Endothelial cell of umbilical vein (primary cell): Measurements from ENCODE around the gene HSD3B1. TPM values are rescaled to one million over a fixed set of nuclear protein-coding genes. Genes with fewer than 3 reads are reported as not detected.

Experiments
- BruUV-seq: library from RNA; stranded (reverse); fragments of 400-500 nt; replicated peaks from 2 replicates; lab custom pipeline; 2021; lab: Mats Ljungman, UMichigan
- CTCF ChIA-PET: fragments of 300-600, 350-600 bp; sonication (Branson Sonifier 250); formaldehyde crosslinking; loops from one replicate; lab custom pipeline; 2021; ENCODE audit warnings: antibody characterized with exemption, inconsistent platforms; lab: Charles Lee
- POLR2A ChIA-PET: fragments of 300-600, 350-600 bp; sonication (Branson Sonifier 250); formaldehyde crosslinking; loops from one replicate; lab custom pipeline; 2021; ENCODE audit warnings: antibody characterized with exemption, inconsistent platforms; lab: Charles Lee
- DNase-seq: peaks from one replicate; pipeline ENCODE4 v3.0.0-alpha.2; 2011; ENCODE audit warnings: low read depth, low spot score
- FAIRE-seq: peaks from 2 replicates; lab custom pipeline; 2011; peaks lifted over from hg19 to GRCh38; lab: Jason Lieb, UNC
- H2AFZ ChIP-seq: 2 replicates; pipeline ENCODE4 v1.6.0; 2012; ENCODE audit warnings: low read depth, low read length, control low read depth, inconsistent platforms
- H3K27ac ChIP-seq: 2 replicates; pipeline ENCODE4 v1.5.1; 2011; ENCODE audit warnings: low read depth, mild to moderate bottlenecking, control low read depth, low read length, moderate library complexity; ENCODE audit not compliant: insufficient read depth
- H3K27me3 ChIP-seq, 2 experiments: 2 replicates each; pipeline versions ENCODE4 v1.6.0 to v1.6.1; 2011; ENCODE audit warnings: low read length in 2 of 2, mixed read lengths in 1 of 2; ENCODE audit not compliant: control insufficient read depth in 2 of 2, insufficient read depth in 2 of 2
- H3K36me3 ChIP-seq, 2 experiments: 2 replicates in 1 of 2; 3 replicates in 1 of 2; pipeline ENCODE4 v1.5.1; 2011; ENCODE audit warnings: low read length in 2 of 2, mild to moderate bottlenecking in 1 of 2, moderate library complexity in 1 of 2; ENCODE audit not compliant: control insufficient read depth in 2 of 2, insufficient read depth in 2 of 2; ENCODE audit errors: extremely low read depth in 1 of 2
- H3K4me1 ChIP-seq: 3 replicates; pipeline ENCODE4 v1.5.1; 2011; ENCODE audit warnings: mild to moderate bottlenecking, low read length; ENCODE audit not compliant: control insufficient read depth, insufficient read depth; ENCODE audit errors: extremely low read depth
- H3K4me2 ChIP-seq: 2 replicates; pipeline ENCODE4 v1.6.1; 2011; ENCODE audit warnings: low read length, control low read depth, mixed read lengths; ENCODE audit not compliant: insufficient read depth
- H3K4me3 ChIP-seq, 3 experiments: fragments of 200-600 bp in 1 of 3; sonication (generic), shearing (Covaris generic) in 1 of 3; replicated peaks in 1 of 3; 2 replicates each; pipeline ENCODE4 v1.5.1; 2011 to 2016; ENCODE audit warnings: control low read depth in 3 of 3, low read length in 3 of 3, mild to moderate bottlenecking in 2 of 3, inconsistent platforms in 1 of 3, low read depth in 1 of 3, moderate library complexity in 1 of 3; ENCODE audit not compliant: insufficient read depth in 1 of 3
- H3K79me2 ChIP-seq: 2 replicates; pipeline ENCODE4 v1.6.0; 2012; ENCODE audit warnings: low read length, inconsistent platforms; ENCODE audit not compliant: control insufficient read depth, insufficient read depth
- H3K9ac ChIP-seq: replicated peaks from 2 replicates; pipeline ENCODE3; 2011; ENCODE audit warnings: low read length, control low read depth; ENCODE audit not compliant: insufficient read depth; ENCODE audit errors: extremely low read depth
- H3K9me1 ChIP-seq: replicated peaks from 3 replicates; pipeline ENCODE4 v1.6.0; 2011; ENCODE audit warnings: mild to moderate bottlenecking, low read length; ENCODE audit not compliant: control insufficient read depth, insufficient read depth; ENCODE audit errors: extremely low read depth
- H3K9me3 ChIP-seq: replicated peaks from 2 replicates; pipeline ENCODE4 v1.5.1; 2012; ENCODE audit warnings: low read length, inconsistent platforms; ENCODE audit not compliant: control insufficient read depth, insufficient read depth
- H4K20me1 ChIP-seq: replicated peaks from 2 replicates; pipeline ENCODE3; 2011; ENCODE audit warnings: mild to moderate bottlenecking, low read length; ENCODE audit not compliant: control insufficient read depth, insufficient read depth; ENCODE audit errors: extremely low read depth
- EZH2 ChIP-seq: IDR thresholded peaks from 2 replicates; pipeline ENCODE4 v1.6.1; 2012; ENCODE audit warnings: borderline replicate concordance, low read depth, mild to moderate bottlenecking, moderate library complexity, low read length, inconsistent platforms; ENCODE audit not compliant: severe bottlenecking
- FOS ChIP-seq: IDR thresholded peaks from 2 replicates; pipeline ENCODE4 v1.6.1; 2011; ENCODE audit warnings: mild to moderate bottlenecking, low read length, moderate library complexity, borderline replicate concordance; ENCODE audit not compliant: insufficient read depth
- GATA2 ChIP-seq: IDR thresholded peaks from 2 replicates; pipeline ENCODE4 v1.7.0; 2011; ENCODE audit warnings: low read depth, mild to moderate bottlenecking, moderate library complexity, mixed read lengths, low read length; ENCODE audit not compliant: insufficient read length, insufficient read depth
- JUN ChIP-seq: IDR thresholded peaks from 2 replicates; pipeline ENCODE4 v1.6.1; 2011; ENCODE audit warnings: borderline replicate concordance, low read depth; ENCODE audit not compliant: insufficient read length, insufficient read depth
- MYC ChIP-seq: IDR thresholded peaks from one replicate; pipeline ENCODE4 v1.6.1; 2011; ENCODE audit warnings: mild to moderate bottlenecking, low read depth, low read length
- POLR2A ChIP-seq: IDR thresholded peaks from 2 replicates; pipeline ENCODE4 v1.6.1; 2012; ENCODE audit warnings: low read depth, mild to moderate bottlenecking, control low read depth, low read length
- POLR2AphosphoS5 ChIP-seq: IDR thresholded peaks from 2 replicates; pipeline ENCODE4 v1.6.1; 2012; ENCODE audit warnings: low read depth, mild to moderate bottlenecking, control low read depth, low read length, moderate library complexity; ENCODE audit not compliant: insufficient read depth
- dilution Hi-C: fragments of 300-500 bp; cut with MboI; formaldehyde crosslinking; loops from one replicate; pipeline ENCODE4 v1.15.0; 2019; ENCODE audit warnings: low sequenced_read_pairs; ENCODE audit not compliant: extremely low pct_ligation_motif_present
- intact Hi-C: fragments of 100-400 bp; cut with micrococcal nuclease; formaldehyde crosslinking; loops from one replicate; pipeline ENCODE4 v1.10.0; 2022
- polyA plus RNA-seq, 4 experiments: library from polyadenylated mRNA; depleted of rRNA in 3 of 4; stranded (reverse) in 3 of 4; unstranded in 1 of 4; fragments of >200 nt; gene quantifications; 2 replicates each; pipeline versions ENCODE4 v1.2.1 to v1.2.3, GENCODE V29; 2011 to 2012; ENCODE audit warnings: missing spikeins in 1 of 4
- total RNA-seq: library from RNA; stranded (reverse); gene quantifications from 2 replicates; pipeline ENCODE4 v1.2.3, GENCODE V29; 2021
- TF ChIP-seq, protein P1 (sequence below): IDR thresholded peaks from 2 replicates; pipeline ENCODE4 v1.6.1; 2011; ENCODE audit not compliant: insufficient read depth, insufficient read length
- TF ChIP-seq, protein P2 (sequence below), 2 donors: IDR thresholded peaks; 1 replicate in 1 of 2; 2 replicates in 1 of 2; pipeline ENCODE4 v1.5.1; 2011; ENCODE audit warnings: low read length in 2 of 2, mild to moderate bottlenecking in 2 of 2, moderate library complexity in 2 of 2, control low read depth in 1 of 2, inconsistent platforms in 1 of 2, low read depth in 1 of 2; ENCODE audit not compliant: insufficient read depth in 1 of 2; ENCODE audit errors: extremely low read depth in 1 of 2

HSD3B1 gene
- total and polyA plus RNA-seq, 2 donors (not counting 3 experiments of a cell fraction or from before 2014, with no cell fraction given): not detected

DNA sequence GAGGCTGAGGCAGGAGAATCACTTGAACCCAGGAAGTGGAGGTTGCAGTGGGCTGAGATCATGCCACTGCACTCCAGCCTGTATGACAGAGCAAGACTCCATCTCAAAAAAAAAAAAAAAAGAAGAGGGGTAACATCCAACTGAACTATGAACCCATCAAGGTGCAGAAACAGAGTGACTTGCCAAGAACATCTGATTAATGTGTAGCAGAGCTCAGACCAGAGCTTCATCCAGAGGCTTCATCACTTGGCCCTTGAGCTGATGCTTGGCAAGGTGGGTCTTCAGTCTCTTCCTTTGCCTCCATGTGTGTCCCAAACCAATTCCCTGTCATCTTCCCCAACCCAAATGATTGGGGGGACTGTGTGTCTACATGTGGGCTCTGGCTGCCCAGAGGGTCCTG lies 32.6 kb downstream of the HSD3B1 start:
- dilution Hi-C loops: no loop called here
- H3K9ac ChIP-seq: no peak overlapping the region
- no peaks in the 10 kb centered on the region for H3K36me3 ChIP-seq
- intact Hi-C loops: loop anchor here (5.0 kb wide), 1 partner anchor 262 kb away; no protein-coding TSS in a partner anchor
- no peak overlapping the region for H2AFZ ChIP-seq
- peaks cover 0 to 3% of the 10 kb centered on the region in 2 experiments for H3K27me3 ChIP-seq
- no peaks in the 10 kb centered on the region for H3K4me1 ChIP-seq
- POLR2A ChIA-PET: no interaction called here
- TF ChIP-seq JUN: no peak
- TF ChIP-seq MYC: no peak
- TF ChIP-seq, protein P1, sequence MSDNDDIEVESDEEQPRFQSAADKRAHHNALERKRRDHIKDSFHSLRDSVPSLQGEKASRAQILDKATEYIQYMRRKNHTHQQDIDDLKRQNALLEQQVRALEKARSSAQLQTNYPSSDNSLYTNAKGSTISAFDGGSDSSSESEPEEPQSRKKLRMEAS: no peak
- TF ChIP-seq, protein P2, sequence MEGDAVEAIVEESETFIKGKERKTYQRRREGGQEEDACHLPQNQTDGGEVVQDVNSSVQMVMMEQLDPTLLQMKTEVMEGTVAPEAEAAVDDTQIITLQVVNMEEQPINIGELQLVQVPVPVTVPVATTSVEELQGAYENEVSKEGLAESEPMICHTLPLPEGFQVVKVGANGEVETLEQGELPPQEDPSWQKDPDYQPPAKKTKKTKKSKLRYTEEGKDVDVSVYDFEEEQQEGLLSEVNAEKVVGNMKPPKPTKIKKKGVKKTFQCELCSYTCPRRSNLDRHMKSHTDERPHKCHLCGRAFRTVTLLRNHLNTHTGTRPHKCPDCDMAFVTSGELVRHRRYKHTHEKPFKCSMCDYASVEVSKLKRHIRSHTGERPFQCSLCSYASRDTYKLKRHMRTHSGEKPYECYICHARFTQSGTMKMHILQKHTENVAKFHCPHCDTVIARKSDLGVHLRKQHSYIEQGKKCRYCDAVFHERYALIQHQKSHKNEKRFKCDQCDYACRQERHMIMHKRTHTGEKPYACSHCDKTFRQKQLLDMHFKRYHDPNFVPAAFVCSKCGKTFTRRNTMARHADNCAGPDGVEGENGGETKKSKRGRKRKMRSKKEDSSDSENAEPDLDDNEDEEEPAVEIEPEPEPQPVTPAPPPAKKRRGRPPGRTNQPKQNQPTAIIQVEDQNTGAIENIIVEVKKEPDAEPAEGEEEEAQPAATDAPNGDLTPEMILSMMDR (IDR thresholded peaks at IDR 0.05; ENCODE audit: extremely low read depth in 1 of 2, insufficient read depth in 1 of 2, low read depth in 1 of 2, low read length in 2 of 2): no peak
- TF ChIP-seq POLR2A: no peak
- TF ChIP-seq POLR2AphosphoS5: no peak
- no peak for TF ChIP-seq FOS
- TF ChIP-seq EZH2: no peak
- no peak for TF ChIP-seq GATA2
- FAIRE-seq: no peak
- no peaks in the 10 kb centered on the region for H3K9me3 ChIP-seq
- no peaks in the 10 kb centered on the region for H4K20me1 ChIP-seq
- no peak overlapping the region for H3K4me2 ChIP-seq
- no peaks in the 10 kb centered on the region for H3K9me1 ChIP-seq
- H3K27ac ChIP-seq: no peak overlapping the region
- BruUV-seq: no TSS peak
- CTCF ChIA-PET: no interaction called here
- no peaks in the 10 kb centered on the region for H3K79me2 ChIP-seq
- no peak for DNase-seq
- H3K4me3 ChIP-seq: no peak overlapping the region
